ENCODE data around the gene C10orf67. TPM values are rescaled to one million over a fixed set of nuclear protein-coding genes. Genes with fewer than 3 reads are reported as not detected.
"Not testable (repeated sequence)": the region's sequence is repeated elsewhere in the genome, so short reads cannot be mapped to it uniquely, and the experiment has no call there.

The C10orf67 gene
- total and polyA plus RNA-seq, 2 donors, result not detected

- WGBS, result 15% methylated on average over 7 of the region's 7 CpGs
- no peak for DNase-seq (ENCODE audit: extremely low spot score)
- Histone ChIP-seq H3K4me3 (ENCODE audit: low read depth, low read length) (no peak overlapping the region), H3K36me3 (ENCODE audit: insufficient read depth) (no peaks in the 10 kb centered on the region), H3K4me1 (ENCODE audit: insufficient read depth) (no peaks in the 10 kb centered on the region), H3K27ac (ENCODE audit: low read depth) (no peak overlapping the region)
Observed at GRCh38 chr10:23293145-23293724, 51.4 kb downstream of the C10orf67 start.

- WGBS, result 51% methylated on average over 13 of the region's 13 CpGs
- H3K36me3 ChIP-seq (ENCODE audit: insufficient read depth), result no peaks in the 10 kb centered on the region
- DNase-seq (ENCODE audit: extremely low spot score), result no peak
- H3K4me1 ChIP-seq (ENCODE audit: insufficient read depth), result no peaks in the 10 kb centered on the region
- no peak overlapping the region for H3K27ac ChIP-seq (ENCODE audit: low read depth)
- no peak overlapping the region for H3K4me3 ChIP-seq (ENCODE audit: low read depth, low read length)
Observed at GRCh38 chr10:23291551-23292334, 52.9 kb downstream of the C10orf67 start.

- 52% methylated on average over 2 of the region's 2 CpGs for WGBS
Observed at GRCh38 chr10:23284674-23285335, 59.8 kb downstream of the C10orf67 start.

GRCh38 chr10:23284155-23284554 lies 60.4 kb downstream of the C10orf67 start:
- WGBS, result 73% methylated on average over 3 of the region's 3 CpGs

More at GRCh38 chr10:23284674-23285335, 59.8 kb downstream of the C10orf67 start:
- Histone ChIP-seq H3K36me3 (ENCODE audit: insufficient read depth) (no peaks in the 10 kb centered on the region), H3K4me3 (ENCODE audit: low read depth, low read length) (no peak overlapping the region), H3K27ac (ENCODE audit: low read depth) (no peak overlapping the region), H3K4me1 (ENCODE audit: insufficient read depth) (no peaks in the 10 kb centered on the region)
- no peak for DNase-seq (ENCODE audit: extremely low spot score)

GRCh38 chr10:23283680-23284079 lies 60.9 kb downstream of the C10orf67 start:
- Histone ChIP-seq H3K36me3 (ENCODE audit: insufficient read depth) (no peaks in the 10 kb centered on the region), H3K27ac (ENCODE audit: low read depth) (no peak overlapping the region), H3K4me1 (ENCODE audit: insufficient read depth) (no peaks in the 10 kb centered on the region), H3K4me3 (ENCODE audit: low read depth, low read length) (no peak overlapping the region)
- 67% methylated on average over 7 of the region's 7 CpGs for WGBS
- DNase-seq (ENCODE audit: extremely low spot score), result no peak

More at GRCh38 chr10:23284155-23284554, 60.4 kb downstream of the C10orf67 start:
- DNase-seq (ENCODE audit: extremely low spot score), result no peak
- Histone ChIP-seq H3K36me3 (ENCODE audit: insufficient read depth) (no peaks in the 10 kb centered on the region), H3K27ac (ENCODE audit: low read depth) (no peak overlapping the region), H3K4me3 (ENCODE audit: low read depth, low read length) (no peak overlapping the region), H3K4me1 (ENCODE audit: insufficient read depth) (no peaks in the 10 kb centered on the region)

- no peak overlapping the region for H3K4me3 ChIP-seq (ENCODE audit: low read depth, low read length)
- no peak for DNase-seq (ENCODE audit: extremely low spot score)
- H3K27ac ChIP-seq (ENCODE audit: low read depth), result no peak overlapping the region
- WGBS, result 18% methylated on average over 6 of the region's 6 CpGs
- no peaks in the 10 kb centered on the region for H3K36me3 ChIP-seq (ENCODE audit: insufficient read depth)
- no peaks in the 10 kb centered on the region for H3K4me1 ChIP-seq (ENCODE audit: insufficient read depth)
Observed at GRCh38 chr10:23281044-23281433, 63.6 kb downstream of the C10orf67 start.

GRCh38 chr10:23280419-23281043 lies 64.1 kb downstream of the C10orf67 start:
- DNase-seq (ENCODE audit: extremely low spot score), result no peak
- 20% methylated on average over 7 of the region's 7 CpGs for WGBS
- Histone ChIP-seq H3K4me3 (ENCODE audit: low read depth, low read length) (no peak overlapping the region), H3K4me1 (ENCODE audit: insufficient read depth) (no peaks in the 10 kb centered on the region), H3K36me3 (ENCODE audit: insufficient read depth) (no peaks in the 10 kb centered on the region), H3K27ac (ENCODE audit: low read depth) (no peak overlapping the region)

- Histone ChIP-seq H3K27ac (ENCODE audit: low read depth) (no peak overlapping the region), H3K36me3 (ENCODE audit: insufficient read depth) (no peaks in the 10 kb centered on the region), H3K4me3 (ENCODE audit: low read depth, low read length) (no peak overlapping the region), H3K4me1 (ENCODE audit: insufficient read depth) (no peaks in the 10 kb centered on the region)
- 78% methylated on average over 2 of the region's 2 CpGs for WGBS
- no peak for DNase-seq (ENCODE audit: extremely low spot score)
Observed at GRCh38 chr10:23275355-23275754, 69.2 kb downstream of the C10orf67 start.

- H3K27ac ChIP-seq (ENCODE audit: low read depth); DNase-seq (ENCODE audit: extremely low spot score); H3K36me3 ChIP-seq (ENCODE audit: insufficient read depth); H3K4me3 ChIP-seq (ENCODE audit: low read depth, low read length); H3K4me1 ChIP-seq (ENCODE audit: insufficient read depth): not testable (repeated sequence)
- 86% methylated on average over 9 of the region's 9 CpGs for WGBS
Observed at GRCh38 chr10:23274179-23274578, 70.4 kb downstream of the C10orf67 start.

GRCh38 chr10:23270531-23270930 lies 74.1 kb downstream of the C10orf67 start:
- DNase-seq (ENCODE audit: extremely low spot score), result no peak
- Histone ChIP-seq H3K36me3 (ENCODE audit: insufficient read depth) (no peaks in the 10 kb centered on the region), H3K27ac (ENCODE audit: low read depth) (no peak overlapping the region), H3K4me3 (ENCODE audit: low read depth, low read length) (no peak overlapping the region), H3K4me1 (ENCODE audit: insufficient read depth) (no peaks in the 10 kb centered on the region)
- 73% methylated on average over 3 of the region's 3 CpGs for WGBS

- Histone ChIP-seq H3K4me3 (ENCODE audit: low read depth, low read length) (no peak overlapping the region), H3K27ac (ENCODE audit: low read depth) (no peak overlapping the region), H3K4me1 (ENCODE audit: insufficient read depth) (no peaks in the 10 kb centered on the region), H3K36me3 (ENCODE audit: insufficient read depth) (no peaks in the 10 kb centered on the region)
- 64% methylated on average over 9 of the region's 9 CpGs for WGBS
- DNase-seq (ENCODE audit: extremely low spot score), result no peak
Observed at GRCh38 chr10:23263441-23264164, 81.0 kb downstream of the C10orf67 start.

GRCh38 chr10:23262928-23263327 lies 81.7 kb downstream of the C10orf67 start:
- no peak overlapping the region for H3K27ac ChIP-seq (ENCODE audit: low read depth)
- no peaks in the 10 kb centered on the region for H3K4me1 ChIP-seq (ENCODE audit: insufficient read depth)
- no peak overlapping the region for H3K4me3 ChIP-seq (ENCODE audit: low read depth, low read length)
- no peak for DNase-seq (ENCODE audit: extremely low spot score)
- no peaks in the 10 kb centered on the region for H3K36me3 ChIP-seq (ENCODE audit: insufficient read depth)
- 77% methylated on average over 2 of the region's 2 CpGs for WGBS

- H3K4me3 ChIP-seq (ENCODE audit: low read depth, low read length), result no peak overlapping the region
Observed at GRCh38 chr10:23258516-23258915, 86.1 kb downstream of the C10orf67 start.

More at GRCh38 chr10:23258516-23258915, 86.1 kb downstream of the C10orf67 start:
- Histone ChIP-seq H3K27ac (ENCODE audit: low read depth) (no peak overlapping the region), H3K4me1 (ENCODE audit: insufficient read depth) (no peaks in the 10 kb centered on the region), H3K36me3 (ENCODE audit: insufficient read depth) (no peaks in the 10 kb centered on the region)
- no peak for DNase-seq (ENCODE audit: extremely low spot score)
- 78% methylated on average over 2 of the region's 2 CpGs for WGBS

Measured in urinary bladder (tissue), 4 donors.